Measurements from ENCODE around the gene POLG. TPM values are rescaled to one million over a fixed set of nuclear protein-coding genes. Genes with fewer than 3 reads are reported as not detected.

The POLG gene
- total and polyA plus RNA-seq, 2 experiments from 2014 or later = 28.8 to 74.1 TPM

GRCh38 chr15:89328398-89329254 is 6.0 kb downstream of the POLG start (continued):
- TF ChIP-seq REST (IDR thresholded peaks at IDR 0.05; ENCODE audit: unreplicated experiment) (no peak), JUNB (IDR thresholded peaks at IDR 0.05; ENCODE audit: unreplicated experiment) (no peak), POLR2AphosphoS5 (IDR thresholded peaks at IDR 0.05; ENCODE audit: low read depth) (no peak), NANOG (IDR thresholded peaks at IDR 0.05; ENCODE audit: borderline replicate concordance) (no peak)

GRCh38 chr15:89327113-89327512 is 7.5 kb downstream of the POLG start:
- Histone ChIP-seq H3K79me2 (replicated peaks; ENCODE audit: insufficient read depth) (peaks cover 20% of the 10 kb centered on the region), H3K4me1 (ENCODE audit: insufficient read depth) (peaks cover 11% of the 10 kb centered on the region; the same call in 1 of the 2 replicates), H3K9me2 (ENCODE audit: insufficient read depth) (no peaks in the 10 kb centered on the region), H3K27ac (ENCODE audit: low read depth) (no peak overlapping the region), H3K4me2 (no peak overlapping the region), H4K20me1 (replicated peaks; ENCODE audit: insufficient read depth) (peaks cover 34% of the 10 kb centered on the region), H2AFZ (no peak overlapping the region), H3K36me3 (ENCODE audit: insufficient read depth) (peaks cover 74% of the 10 kb centered on the region), H3F3A (replicated peaks; ENCODE audit: low read depth) (no peaks in the 10 kb centered on the region), H3K4me3 (no peak overlapping the region), H3K27me3 (ENCODE audit: insufficient read depth) (no peaks in the 10 kb centered on the region)
- DNase-seq (ENCODE audit: low spot score) (no peak), ATAC-seq (no peak)
- Mint-ChIP-seq H3K9me3 (no peaks in the 10 kb centered on the region; the same call in 2 of the 3 replicates), H3K27me3 (ENCODE audit: insufficient read depth, low read depth, poor library complexity) (peaks cover 11% of the 10 kb centered on the region), H3K27ac (no peak overlapping the region), H3K4me1 (peaks cover 13% of the 10 kb centered on the region), H3K36me3 (ENCODE audit: low read depth) (peaks cover 93% of the 10 kb centered on the region), H3K4me3 (no peak overlapping the region)
- TF ChIP-seq, protein P1, sequence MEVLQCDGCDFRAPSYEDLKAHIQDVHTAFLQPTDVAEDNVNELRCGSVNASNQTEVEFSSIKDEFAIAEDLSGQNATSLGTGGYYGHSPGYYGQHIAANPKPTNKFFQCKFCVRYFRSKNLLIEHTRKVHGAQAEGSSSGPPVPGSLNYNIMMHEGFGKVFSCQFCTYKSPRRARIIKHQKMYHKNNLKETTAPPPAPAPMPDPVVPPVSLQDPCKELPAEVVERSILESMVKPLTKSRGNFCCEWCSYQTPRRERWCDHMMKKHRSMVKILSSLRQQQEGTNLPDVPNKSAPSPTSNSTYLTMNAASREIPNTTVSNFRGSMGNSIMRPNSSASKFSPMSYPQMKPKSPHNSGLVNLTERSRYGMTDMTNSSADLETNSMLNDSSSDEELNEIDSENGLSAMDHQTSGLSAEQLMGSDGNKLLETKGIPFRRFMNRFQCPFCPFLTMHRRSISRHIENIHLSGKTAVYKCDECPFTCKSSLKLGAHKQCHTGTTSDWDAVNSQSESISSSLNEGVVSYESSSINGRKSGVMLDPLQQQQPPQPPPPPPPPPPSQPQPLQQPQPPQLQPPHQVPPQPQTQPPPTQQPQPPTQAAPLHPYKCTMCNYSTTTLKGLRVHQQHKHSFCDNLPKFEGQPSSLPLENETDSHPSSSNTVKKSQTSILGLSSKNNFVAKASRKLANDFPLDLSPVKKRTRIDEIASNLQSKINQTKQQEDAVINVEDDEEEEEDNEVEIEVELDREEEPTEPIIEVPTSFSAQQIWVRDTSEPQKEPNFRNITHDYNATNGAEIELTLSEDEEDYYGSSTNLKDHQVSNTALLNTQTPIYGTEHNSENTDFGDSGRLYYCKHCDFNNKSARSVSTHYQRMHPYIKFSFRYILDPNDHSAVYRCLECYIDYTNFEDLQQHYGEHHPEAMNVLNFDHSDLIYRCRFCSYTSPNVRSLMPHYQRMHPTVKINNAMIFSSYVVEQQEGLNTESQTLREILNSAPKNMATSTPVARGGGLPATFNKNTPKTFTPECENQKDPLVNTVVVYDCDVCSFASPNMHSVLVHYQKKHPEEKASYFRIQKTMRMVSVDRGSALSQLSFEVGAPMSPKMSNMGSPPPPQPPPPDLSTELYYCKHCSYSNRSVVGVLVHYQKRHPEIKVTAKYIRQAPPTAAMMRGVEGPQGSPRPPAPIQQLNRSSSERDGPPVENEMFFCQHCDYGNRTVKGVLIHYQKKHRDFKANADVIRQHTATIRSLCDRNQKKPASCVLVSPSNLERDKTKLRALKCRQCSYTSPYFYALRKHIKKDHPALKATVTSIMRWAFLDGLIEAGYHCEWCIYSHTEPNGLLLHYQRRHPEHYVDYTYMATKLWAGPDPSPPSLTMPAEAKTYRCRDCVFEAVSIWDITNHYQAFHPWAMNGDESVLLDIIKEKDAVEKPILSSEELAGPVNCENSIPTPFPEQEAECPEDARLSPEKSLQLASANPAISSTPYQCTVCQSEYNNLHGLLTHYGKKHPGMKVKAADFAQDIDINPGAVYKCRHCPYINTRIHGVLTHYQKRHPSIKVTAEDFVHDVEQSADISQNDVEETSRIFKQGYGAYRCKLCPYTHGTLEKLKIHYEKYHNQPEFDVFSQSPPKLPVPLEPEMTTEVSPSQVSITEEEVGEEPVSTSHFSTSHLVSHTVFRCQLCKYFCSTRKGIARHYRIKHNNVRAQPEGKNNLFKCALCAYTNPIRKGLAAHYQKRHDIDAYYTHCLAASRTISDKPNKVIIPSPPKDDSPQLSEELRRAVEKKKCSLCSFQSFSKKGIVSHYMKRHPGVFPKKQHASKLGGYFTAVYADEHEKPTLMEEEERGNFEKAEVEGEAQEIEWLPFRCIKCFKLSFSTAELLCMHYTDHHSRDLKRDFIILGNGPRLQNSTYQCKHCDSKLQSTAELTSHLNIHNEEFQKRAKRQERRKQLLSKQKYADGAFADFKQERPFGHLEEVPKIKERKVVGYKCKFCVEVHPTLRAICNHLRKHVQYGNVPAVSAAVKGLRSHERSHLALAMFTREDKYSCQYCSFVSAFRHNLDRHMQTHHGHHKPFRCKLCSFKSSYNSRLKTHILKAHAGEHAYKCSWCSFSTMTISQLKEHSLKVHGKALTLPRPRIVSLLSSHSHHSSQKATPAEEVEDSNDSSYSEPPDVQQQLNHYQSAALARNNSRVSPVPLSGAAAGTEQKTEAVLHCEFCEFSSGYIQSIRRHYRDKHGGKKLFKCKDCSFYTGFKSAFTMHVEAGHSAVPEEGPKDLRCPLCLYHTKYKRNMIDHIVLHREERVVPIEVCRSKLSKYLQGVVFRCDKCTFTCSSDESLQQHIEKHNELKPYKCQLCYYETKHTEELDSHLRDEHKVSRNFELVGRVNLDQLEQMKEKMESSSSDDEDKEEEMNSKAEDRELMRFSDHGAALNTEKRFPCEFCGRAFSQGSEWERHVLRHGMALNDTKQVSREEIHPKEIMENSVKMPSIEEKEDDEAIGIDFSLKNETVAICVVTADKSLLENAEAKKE (CRISPR knock-in tag; IDR thresholded peaks at IDR 0.05) = no peak
- TF ChIP-seq REST (IDR thresholded peaks at IDR 0.05; ENCODE audit: unreplicated experiment) (no peak), ZNF331 (CRISPR knock-in tag; IDR thresholded peaks at IDR 0.05; ENCODE audit: low read depth) (no peak), EZH2phosphoT487 (IDR thresholded peaks at IDR 0.05; ENCODE audit: unreplicated experiment) (no peak)
- TF ChIP-seq, protein P2, sequence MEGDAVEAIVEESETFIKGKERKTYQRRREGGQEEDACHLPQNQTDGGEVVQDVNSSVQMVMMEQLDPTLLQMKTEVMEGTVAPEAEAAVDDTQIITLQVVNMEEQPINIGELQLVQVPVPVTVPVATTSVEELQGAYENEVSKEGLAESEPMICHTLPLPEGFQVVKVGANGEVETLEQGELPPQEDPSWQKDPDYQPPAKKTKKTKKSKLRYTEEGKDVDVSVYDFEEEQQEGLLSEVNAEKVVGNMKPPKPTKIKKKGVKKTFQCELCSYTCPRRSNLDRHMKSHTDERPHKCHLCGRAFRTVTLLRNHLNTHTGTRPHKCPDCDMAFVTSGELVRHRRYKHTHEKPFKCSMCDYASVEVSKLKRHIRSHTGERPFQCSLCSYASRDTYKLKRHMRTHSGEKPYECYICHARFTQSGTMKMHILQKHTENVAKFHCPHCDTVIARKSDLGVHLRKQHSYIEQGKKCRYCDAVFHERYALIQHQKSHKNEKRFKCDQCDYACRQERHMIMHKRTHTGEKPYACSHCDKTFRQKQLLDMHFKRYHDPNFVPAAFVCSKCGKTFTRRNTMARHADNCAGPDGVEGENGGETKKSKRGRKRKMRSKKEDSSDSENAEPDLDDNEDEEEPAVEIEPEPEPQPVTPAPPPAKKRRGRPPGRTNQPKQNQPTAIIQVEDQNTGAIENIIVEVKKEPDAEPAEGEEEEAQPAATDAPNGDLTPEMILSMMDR (conservative IDR thresholded peaks at IDR 0.05; ENCODE audit: low read depth in 2 of 2) = no peak

Measured in GM23338 (cell line).